PFSK-1 (cell line): Measurements from ENCODE around the gene RCCD1.

Experiments used
- FOXP2 ChIP-seq: optimal IDR thresholded peaks from 2 replicates; pipeline ENCODE3; 2011; ENCODE audit warnings: borderline replicate concordance, control low read depth, inconsistent platforms; ENCODE audit not compliant: insufficient read depth; ENCODE audit errors: extremely low read length, extremely low read depth
- POLR2AphosphoS5 ChIP-seq: IDR thresholded peaks from 2 replicates; pipeline ENCODE4 v1.6.1; 2012; ENCODE audit warnings: low read depth, mild to moderate bottlenecking, control low read depth, low read length, moderate library complexity
- REST ChIP-seq, 2 experiments: IDR thresholded peaks; 2 replicates each; pipeline versions ENCODE4 v1.6.1 to v1.8.0; 2011 to 2012; ENCODE audit warnings: low read depth in 2 of 2, low read length in 2 of 2, control low read depth in 1 of 2, inconsistent platforms in 1 of 2, mild to moderate bottlenecking in 1 of 2, moderate library complexity in 1 of 2; ENCODE audit not compliant: insufficient read depth in 1 of 2
- SIN3A ChIP-seq: IDR thresholded peaks from 2 replicates; pipeline ENCODE4 v1.6.1; 2012; ENCODE audit warnings: mild to moderate bottlenecking, low read length, moderate library complexity, borderline replicate concordance; ENCODE audit not compliant: insufficient read depth
- TAF1 ChIP-seq: IDR thresholded peaks from 2 replicates; pipeline ENCODE4 v1.6.1; 2012; ENCODE audit warnings: low read length, control low read depth, borderline replicate concordance; ENCODE audit not compliant: insufficient read depth

The RCCD1 gene

GRCh38 chr15:90941038-90941437, 13.6 kb upstream of the RCCD1 start:
- TF ChIP-seq FOXP2 (no peak), TAF1 (no peak), REST (IDR thresholded peaks at IDR 0.05; ENCODE audit: insufficient read depth in 1 of 2, low read depth in 2 of 2, low read length in 2 of 2) (no peak), POLR2AphosphoS5 (no peak), SIN3A (no peak)

GRCh38 chr15:90942354-90943120, 12.1 kb upstream of the RCCD1 start:
- no peak for TF ChIP-seq POLR2AphosphoS5
- TF ChIP-seq SIN3A, result no peak
- no peak for TF ChIP-seq FOXP2
- TF ChIP-seq TAF1, result no peak
- no peak for TF ChIP-seq REST (IDR thresholded peaks at IDR 0.05; ENCODE audit: insufficient read depth in 1 of 2, low read depth in 2 of 2, low read length in 2 of 2)

- TF ChIP-seq FOXP2 (no peak), REST (IDR thresholded peaks at IDR 0.05; ENCODE audit: insufficient read depth in 1 of 2, low read depth in 2 of 2, low read length in 2 of 2) (no peak), POLR2AphosphoS5 (no peak), SIN3A (no peak), TAF1 (no peak)
Measured at GRCh38 chr15:90945091-90945490, 9.6 kb upstream of the RCCD1 start.

GRCh38 chr15:90946538-90946937, 8.1 kb upstream of the RCCD1 start:
- no peak for TF ChIP-seq SIN3A
- no peak for TF ChIP-seq TAF1
- TF ChIP-seq POLR2AphosphoS5, result no peak
- no peak for TF ChIP-seq REST (IDR thresholded peaks at IDR 0.05; ENCODE audit: insufficient read depth in 1 of 2, low read depth in 2 of 2, low read length in 2 of 2)
- TF ChIP-seq FOXP2, result no peak
